Endodermal cell (in vitro differentiated cells): ENCODE data around the gene PCDHB1. TPM values are rescaled to one million over a fixed set of nuclear protein-coding genes. Genes with fewer than 3 reads are reported as not detected.
A peak's percentile ranks its signal among the peaks of the same experiment; 100 is the strongest.
"Not testable (repeated sequence)": the region's sequence is repeated elsewhere in the genome, so short reads cannot be mapped to it uniquely, and the experiment has no call there.

Source experiments
- DNase-seq: peaks from one replicate; pipeline ENCODE4 v3.0.0-alpha.2; 2017
- H3K27ac ChIP-seq: 2 replicates; pipeline ENCODE4 v1.5.1; 2013; ENCODE audit warnings: mild to moderate bottlenecking, low read depth, low read length, moderate library complexity
- H3K27me3 ChIP-seq: 2 replicates; pipeline ENCODE4 v1.6.1; 2013; ENCODE audit warnings: mild to moderate bottlenecking, low read length, moderate library complexity; ENCODE audit not compliant: insufficient read depth, control insufficient read depth, poor library complexity, severe bottlenecking
- H3K36me3 ChIP-seq: 2 replicates; pipeline ENCODE4 v1.7.0; 2013; ENCODE audit warnings: mild to moderate bottlenecking, low read length, moderate library complexity; ENCODE audit not compliant: control insufficient read depth, insufficient read depth
- H3K4me1 ChIP-seq: one replicate; pipeline ENCODE4 v1.7.0; 2013; ENCODE audit warnings: low read length; ENCODE audit not compliant: control insufficient read depth, insufficient read depth
- H3K4me3 ChIP-seq: 2 replicates; pipeline ENCODE4 v1.5.1; 2013; ENCODE audit warnings: mild to moderate bottlenecking, low read length, moderate library complexity
- H3K9ac ChIP-seq: 2 replicates; pipeline ENCODE4 v1.6.1; 2013; ENCODE audit warnings: mild to moderate bottlenecking, low read length, moderate library complexity; ENCODE audit not compliant: poor library complexity, severe bottlenecking; ENCODE audit errors: extremely low read depth
- H3K9me3 ChIP-seq: 2 replicates; pipeline ENCODE4 v1.6.1; 2013; ENCODE audit warnings: mild to moderate bottlenecking, low read length, moderate library complexity; ENCODE audit not compliant: control insufficient read depth
- H3K27ac Mint-ChIP-seq: 2 replicates; pipeline ENCODE4 v1.8.0; 2020; ENCODE audit warnings: mixed read lengths
- H3K27me3 Mint-ChIP-seq: 2 replicates; pipeline ENCODE4 v1.8.0; 2021; ENCODE audit warnings: mild to moderate bottlenecking, mixed read lengths; ENCODE audit not compliant: insufficient read depth
- H3K36me3 Mint-ChIP-seq: 2 replicates; pipeline ENCODE4 v1.8.0; 2020; ENCODE audit warnings: low read depth, mixed read lengths
- H3K4me1 Mint-ChIP-seq: 2 replicates; pipeline ENCODE4 v1.8.0; 2020; ENCODE audit warnings: mixed read lengths
- H3K4me3 Mint-ChIP-seq: 2 replicates; pipeline ENCODE4 v1.8.0; 2020; ENCODE audit warnings: mild to moderate bottlenecking, moderate library complexity, mixed read lengths
- H3K9me3 Mint-ChIP-seq: 2 replicates; pipeline ENCODE4 v1.8.0; 2020; ENCODE audit warnings: mild to moderate bottlenecking, mixed read lengths
- CTCF ChIP-seq: fragments of 200-600 bp; sonication (generic); conservative IDR thresholded peaks from 2 replicates; pipeline ENCODE4 v1.5.0; 2021; ENCODE audit warnings: antibody characterized with exemption, mild to moderate bottlenecking
- WGBS, 2 experiments: methylation state at CpG; one replicate each; pipeline versions ENCODE4 v1.1.5 to v1.1.7; 2013; ENCODE audit warnings: missing lambda C conversion rate in 2 of 2, mixed read lengths in 1 of 2; ENCODE audit not compliant: insufficient coverage in 1 of 2, insufficient read length in 1 of 2; 5-methylcytosine and 5-hydroxymethylcytosine counted together
- total RNA-seq, 2 donors: library from RNA; stranded (reverse); fragmentation: NEBNext Ultra II Directional in 1 of 2; extraction: Animal tissue kit (Norgen Biotek cat#: 25700) in 1 of 2; gene quantifications; 2 replicates in 1 of 2; 3 replicates in 1 of 2; pipeline ENCODE4 v1.2.1, GENCODE V29; 2021

The PCDHB1 gene
- total RNA-seq, 2 donors from 2014 or later, result 0.04 TPM; not detected in 1

GRCh38 chr5:141101059-141101458 lies 49.9 kb downstream of the PCDHB1 start:
- H3K4me1 Mint-ChIP-seq, result no peaks in the 10 kb centered on the region
- 91 to 95% methylated on average over 19 to 20 of the region's 20 CpGs for WGBS, 2 experiments
- no peaks in the 10 kb centered on the region for H3K4me1 ChIP-seq
- H3K27ac Mint-ChIP-seq, result peak overlapping the region; percentile 96
- H3K9me3 ChIP-seq, result peaks cover 34% of the 10 kb centered on the region
- no peak overlapping the region for H3K27ac ChIP-seq
- H3K36me3 Mint-ChIP-seq, result peaks cover 46% of the 10 kb centered on the region
- TF ChIP-seq CTCF, result no peak
- no peak for DNase-seq
- no peak overlapping the region for H3K9ac ChIP-seq
- peaks cover 26% of the 10 kb centered on the region for H3K9me3 Mint-ChIP-seq
- H3K4me3 ChIP-seq, result no peak overlapping the region
- H3K27me3 Mint-ChIP-seq, result no peaks in the 10 kb centered on the region
- peaks cover 15% of the 10 kb centered on the region for H3K36me3 ChIP-seq
- peak overlapping the region; percentile 75 for H3K4me3 Mint-ChIP-seq
- H3K27me3 ChIP-seq, result no peaks in the 10 kb centered on the region

- not testable (repeated sequence) for H3K27ac Mint-ChIP-seq, H3K9ac ChIP-seq, H3K27me3 Mint-ChIP-seq, H3K4me1 ChIP-seq, H3K4me3 ChIP-seq, DNase-seq, H3K27ac ChIP-seq, H3K4me3 Mint-ChIP-seq, H3K27me3 ChIP-seq, H3K4me1 Mint-ChIP-seq
- peaks cover 21% of the 10 kb centered on the region for H3K9me3 Mint-ChIP-seq
- Histone ChIP-seq H3K9me3 (peaks cover 32% of the 10 kb centered on the region), H3K36me3 (peaks cover 15% of the 10 kb centered on the region)
- H3K36me3 Mint-ChIP-seq, result peaks cover 43% of the 10 kb centered on the region
- WGBS, 2 experiments, result 96 to 100% methylated on average over 4 to 21 of the region's 39 CpGs
These were observed 50.9 kb downstream of the PCDHB1 start for GRCh38 chr5:141102070-141102469.

- H3K4me3 Mint-ChIP-seq, DNase-seq, H3K27ac Mint-ChIP-seq, H3K4me3 ChIP-seq, H3K4me1 Mint-ChIP-seq, H3K4me1 ChIP-seq, H3K27me3 ChIP-seq, H3K9ac ChIP-seq, H3K27me3 Mint-ChIP-seq, H3K27ac ChIP-seq: not testable (repeated sequence)
- peaks cover 43% of the 10 kb centered on the region for H3K36me3 Mint-ChIP-seq
- H3K9me3 ChIP-seq, result peaks cover 28% of the 10 kb centered on the region
- H3K36me3 ChIP-seq, result peaks cover 15% of the 10 kb centered on the region
- 91 to 96% methylated on average over 4 to 18 of the region's 38 CpGs for WGBS, 2 experiments
- peaks cover 18% of the 10 kb centered on the region for H3K9me3 Mint-ChIP-seq
These were observed 51.3 kb downstream of the PCDHB1 start for GRCh38 chr5:141102471-141102870.

GRCh38 chr5:141105350-141105749 lies 54.2 kb downstream of the PCDHB1 start:
- 50 to 71% methylated on average over 1 to 2 of the region's 2 CpGs for WGBS, 2 experiments
- H3K9me3 ChIP-seq, result peaks cover 10% of the 10 kb centered on the region
- Mint-ChIP-seq H3K4me3 (no peak overlapping the region), H3K27ac (no peak overlapping the region), H3K9me3 (peaks cover 17% of the 10 kb centered on the region), H3K4me1 (no peaks in the 10 kb centered on the region), H3K36me3 (peaks cover 47% of the 10 kb centered on the region), H3K27me3 (no peaks in the 10 kb centered on the region)
- H3K27ac ChIP-seq, result no peak overlapping the region
- H3K4me1 ChIP-seq, result no peaks in the 10 kb centered on the region
- no peak for DNase-seq
- no peak overlapping the region for H3K4me3 ChIP-seq
- H3K9ac ChIP-seq, result no peak overlapping the region
- peaks cover 3% of the 10 kb centered on the region for H3K36me3 ChIP-seq
- no peaks in the 10 kb centered on the region for H3K27me3 ChIP-seq
- no peak for TF ChIP-seq CTCF

Other genes starting within 250 kb of the PCDHB1 start
- 1 to 10 TPM; 5.6 to 6.3 TPM for gene PCDHA4, start 244.3 kb upstream of the PCDHB1 start, total RNA-seq
- gene PCDHA5, start 229.8 kb upstream of the PCDHB1 start, total RNA-seq, result 1 to 10 TPM; 1.8 to 1.9 TPM
- 1 to 10 TPM; 6.2 to 6.5 TPM for gene PCDHA6, start 223.4 kb upstream of the PCDHB1 start, total RNA-seq
- gene PCDHA7, start 217.1 kb upstream of the PCDHB1 start, total RNA-seq, result 1 to 10 TPM; 2.5 to 6.6 TPM
- 1 to 10 TPM in 1 of 2 donors, under 1 TPM in 1; 0.71 to 2.5 TPM for gene PCDHA8, start 210.2 kb upstream of the PCDHB1 start, total RNA-seq
- gene PCDHA9, start 203.0 kb upstream of the PCDHB1 start, total RNA-seq, result 1 to 10 TPM in 1 of 2 donors, under 1 TPM in 1; 0.60 to 2.6 TPM
- 10 to 100 TPM; 10.2 to 17.7 TPM for gene PCDHA10, start 195.5 kb upstream of the PCDHB1 start, total RNA-seq
- gene PCDHA11, start 182.4 kb upstream of the PCDHB1 start, total RNA-seq, result 10 to 100 TPM in 1 of 2 donors, 1 to 10 TPM in 1; 4.7 to 11.7 TPM
- 10 to 100 TPM; 11.2 to 13.8 TPM for gene PCDHA12, start 176.1 kb upstream of the PCDHB1 start, total RNA-seq
- 1 to 10 TPM; 1.2 to 3.8 TPM for gene PCDHA13, start 169.2 kb upstream of the PCDHB1 start, total RNA-seq
- gene PCDHAC1, start 125.1 kb upstream of the PCDHB1 start, total RNA-seq, result 1 to 10 TPM; 3.2 to 6.1 TPM
- gene PCDHAC2, start 84.9 kb upstream of the PCDHB1 start, total RNA-seq, result 1 to 10 TPM in 1 of 2 donors, under 1 TPM in 1; 0.49 to 2.4 TPM
- 10 to 100 TPM; 28.4 to 32.1 TPM for gene PCDHB2, start 43.2 kb downstream of the PCDHB1 start, total RNA-seq
- 10 to 100 TPM in 1 of 2 donors, 1 to 10 TPM in 1; 4.3 to 17.7 TPM for gene PCDHB3, start 49.1 kb downstream of the PCDHB1 start, total RNA-seq
- 1 to 10 TPM; 1.7 to 3.3 TPM for gene PCDHB4, start 70.4 kb downstream of the PCDHB1 start, total RNA-seq
- gene PCDHB5, start 83.8 kb downstream of the PCDHB1 start, total RNA-seq, result 10 to 100 TPM in 1 of 2 donors, 1 to 10 TPM in 1; 2.4 to 43.5 TPM
- 1 to 10 TPM in 1 of 2 donors, under 1 TPM in 1; 0.66 to 2.0 TPM for gene PCDHB6, start 98.7 kb downstream of the PCDHB1 start, total RNA-seq
- gene PCDHB7, start 121.3 kb downstream of the PCDHB1 start, total RNA-seq, result under 1 TPM; 0.42 to 0.75 TPM
- gene PCDHB8, start 126.4 kb downstream of the PCDHB1 start, total RNA-seq, result 1 to 10 TPM in 1 of 2 donors, under 1 TPM in 1; 0.71 to 3.6 TPM
- gene PCDHB16, start 131.0 kb downstream of the PCDHB1 start, total RNA-seq, result 10 to 100 TPM in 1 of 2 donors, 1 to 10 TPM in 1; 9.7 to 14.8 TPM
- gene PCDHB9, start 135.8 kb downstream of the PCDHB1 start, total RNA-seq, result 1 to 10 TPM; 3.2 to 5.1 TPM
- gene PCDHB10, start 141.0 kb downstream of the PCDHB1 start, total RNA-seq, result 1 to 10 TPM; 2.9 to 3.5 TPM
- gene PCDHB11, start 148.3 kb downstream of the PCDHB1 start, total RNA-seq, result 1 to 10 TPM; 2.6 to 4.7 TPM
- gene PCDHB12, start 157.3 kb downstream of the PCDHB1 start, total RNA-seq, result 1 to 10 TPM; 1.6 to 5.0 TPM
- gene PCDHB13, start 162.5 kb downstream of the PCDHB1 start, total RNA-seq, result 1 to 10 TPM; 1.8 to 3.3 TPM
- gene PCDHB14, start 172.0 kb downstream of the PCDHB1 start, total RNA-seq, result 1 to 10 TPM; 2.6 to 2.8 TPM
- gene PCDHB15, start 194.0 kb downstream of the PCDHB1 start, total RNA-seq, result 1 to 10 TPM; 3.7 to 9.8 TPM